ENCODE results near the gene CASZ1.

CASZ1 gene

GRCh38 chr1:10698726-10699469 is 97.5 kb downstream of the CASZ1 start:
- DNase-seq = no peak

DNA sequence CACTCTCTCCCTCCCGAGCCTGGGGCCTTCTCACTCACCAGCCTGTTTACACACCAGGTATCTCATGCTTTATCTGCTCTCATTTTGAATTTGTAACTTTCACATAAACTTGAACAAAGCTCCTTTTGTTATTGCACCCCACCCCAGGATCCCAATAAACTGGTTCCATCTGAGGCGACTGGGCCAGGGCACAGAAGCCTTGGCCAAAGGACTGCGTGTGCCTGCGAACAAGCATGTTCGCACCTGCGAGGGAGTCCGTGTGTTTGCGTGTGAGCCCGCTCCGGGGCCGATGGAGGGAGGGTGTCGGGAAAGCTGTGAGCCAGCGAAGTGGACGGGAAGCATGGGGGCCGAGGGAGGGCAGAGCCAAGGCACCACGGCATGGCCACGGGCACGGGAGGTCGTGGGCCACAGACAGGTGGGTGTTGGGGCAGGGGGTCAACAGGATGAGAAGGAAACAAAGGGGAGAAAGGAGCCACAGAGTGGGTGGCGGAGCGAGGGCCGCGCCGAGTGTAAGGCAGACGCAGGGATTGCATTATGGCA is 98.8 kb downstream of the CASZ1 start:
- no peak for DNase-seq

GRCh38 chr1:10696977-10697376 is 99.5 kb downstream of the CASZ1 start:
- DNase-seq = peak; percentile 19

- DNase-seq = peak; percentile 85
Measured at GRCh38 chr1:10694633-10695627, 101.5 kb downstream of the CASZ1 start.

DNA sequence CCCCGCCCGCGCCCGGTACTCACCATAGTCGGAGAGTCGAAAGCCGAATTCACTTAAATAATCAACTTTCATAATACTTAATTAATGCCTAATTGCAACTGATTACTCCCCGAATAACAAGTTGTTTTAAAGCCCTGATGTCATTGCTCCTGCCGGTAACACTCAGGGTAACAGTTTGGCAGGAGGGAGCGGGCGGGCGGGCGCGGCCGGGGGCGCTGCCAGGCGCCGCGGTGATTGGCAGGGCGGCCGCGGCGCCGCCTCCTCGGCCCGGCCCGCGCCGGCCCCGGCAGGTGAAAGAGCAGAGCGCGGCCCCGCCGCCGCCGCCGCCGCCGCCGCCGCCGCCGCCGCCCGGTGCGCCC is 102.2 kb downstream of the CASZ1 start:
- DNase-seq = peak; percentile 77

DNA sequence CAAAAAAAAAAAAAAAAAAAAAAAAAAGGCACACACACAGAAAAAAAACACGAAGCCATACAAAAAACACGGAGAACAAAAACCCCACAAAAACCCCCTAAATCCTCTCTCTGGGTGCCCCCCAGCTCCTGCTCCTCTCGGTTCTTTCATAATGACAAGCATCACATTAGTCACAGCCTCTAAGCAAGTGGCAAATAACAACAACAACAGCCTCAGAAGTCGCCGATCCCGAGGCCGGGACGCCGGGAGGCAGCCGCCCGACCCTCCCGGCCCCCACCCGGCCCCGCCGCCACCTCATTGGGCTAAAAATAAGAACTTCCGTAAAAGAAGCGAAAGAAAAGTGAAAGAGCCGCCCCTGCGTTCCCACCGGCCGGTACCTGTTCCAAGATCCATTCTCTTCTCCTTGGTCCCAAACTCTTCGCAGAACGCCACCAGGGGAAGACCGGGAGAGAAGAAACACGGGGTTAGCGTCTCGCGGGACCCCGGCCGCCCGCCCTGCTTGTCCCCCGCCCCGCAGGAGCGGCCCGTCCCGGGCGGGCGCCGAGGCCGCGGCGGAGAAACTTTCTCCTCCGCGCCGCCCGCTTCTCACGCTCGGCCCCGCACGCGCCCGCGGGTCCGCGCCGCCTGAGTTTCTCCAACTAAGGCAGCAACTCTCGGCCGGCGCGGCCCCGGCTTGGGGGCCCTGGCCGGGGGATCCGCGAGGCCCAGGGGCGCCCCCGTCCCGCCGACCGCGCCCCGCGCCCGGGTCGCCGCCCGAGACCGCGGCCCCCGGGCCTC is 102.8 kb downstream of the CASZ1 start:
- DNase-seq = peak; percentile 59

- no peak for DNase-seq
Measured at GRCh38 chr1:10693152-10693496, 103.3 kb downstream of the CASZ1 start.

DNA sequence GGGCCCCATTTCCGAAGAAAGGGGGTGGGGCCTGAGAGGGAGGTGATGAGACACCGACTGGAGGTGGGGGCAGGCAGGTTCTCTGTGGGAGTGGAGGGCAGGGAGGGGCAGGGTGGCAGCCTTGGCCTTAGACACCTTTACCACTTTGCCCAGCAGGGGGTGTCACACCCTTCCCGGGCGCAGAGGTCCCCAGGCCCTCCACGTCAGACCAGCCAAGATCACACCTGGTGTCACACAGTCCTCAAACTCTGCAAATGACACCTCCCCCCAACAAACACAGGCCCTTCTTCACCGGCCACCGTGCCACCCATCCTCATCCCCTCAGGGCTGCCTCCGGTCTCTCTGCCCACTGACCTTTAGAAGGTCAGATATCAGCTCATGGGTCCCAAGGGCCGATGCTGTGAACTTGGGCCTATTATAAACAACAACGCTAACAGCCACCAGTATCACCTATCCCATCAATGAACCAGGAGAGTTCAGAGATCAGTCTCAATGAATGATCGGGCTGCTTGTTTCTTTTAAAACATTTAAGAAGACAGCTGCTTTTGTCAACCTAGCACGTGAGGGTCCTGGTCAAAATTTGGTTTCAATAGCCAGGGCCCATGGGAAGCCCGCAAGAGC is 103.9 kb downstream of the CASZ1 start:
- DNase-seq = peak; percentile 76

DNA sequence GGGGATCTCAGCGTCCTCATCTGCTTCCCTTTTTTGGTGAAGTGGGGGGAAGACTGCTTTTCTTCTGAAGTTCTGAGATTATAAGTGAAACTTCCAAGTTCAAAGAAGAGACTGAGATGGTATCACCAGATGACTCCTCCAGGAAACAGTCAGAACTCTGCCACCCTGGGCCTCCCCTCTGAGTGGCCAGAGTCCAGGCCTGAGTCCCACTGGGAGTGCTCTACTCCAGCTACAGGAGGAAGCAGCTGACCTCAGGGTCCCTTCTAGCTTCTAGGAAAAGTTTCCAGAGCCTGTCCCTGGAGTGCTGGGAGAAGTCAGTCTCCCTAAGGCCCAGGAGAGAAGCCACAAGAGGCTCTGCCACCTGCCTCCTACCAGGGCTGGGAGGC is 104.7 kb downstream of the CASZ1 start:
- DNase-seq = no peak

- DNase-seq = no peak
Measured at GRCh38 chr1:10691075-10691739, 105.2 kb downstream of the CASZ1 start.

GRCh38 chr1:10690484-10690883 is 106.0 kb downstream of the CASZ1 start:
- no peak for DNase-seq

GRCh38 chr1:10688409-10688786 is 108.0 kb downstream of the CASZ1 start:
- DNase-seq = no peak

- DNase-seq = no peak
Measured at GRCh38 chr1:10687782-10688408, 108.6 kb downstream of the CASZ1 start.

DNA sequence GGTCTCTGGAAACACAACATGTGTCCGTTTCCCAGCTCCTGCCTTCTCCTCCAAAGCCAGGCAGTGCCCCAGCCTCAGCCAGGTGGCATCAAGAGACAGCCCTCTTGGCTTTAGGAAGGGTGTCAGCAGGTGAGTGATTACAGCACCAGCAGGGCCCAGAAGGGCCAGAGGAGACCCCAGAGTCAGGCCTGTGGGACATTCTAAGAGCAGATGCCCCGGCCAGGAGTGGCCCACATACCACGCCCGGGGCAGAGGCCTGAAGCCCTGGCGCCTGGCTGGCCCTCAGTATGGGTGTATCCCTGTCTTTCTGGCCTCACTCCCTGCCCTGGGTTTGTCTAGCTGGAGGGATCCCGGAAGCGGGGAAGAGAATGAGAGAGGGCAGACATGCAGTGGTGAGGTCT is 109.2 kb downstream of the CASZ1 start:
- DNase-seq = no peak

GRCh38 chr1:10686404-10687040 is 109.9 kb downstream of the CASZ1 start:
- no peak for DNase-seq

- no peak for DNase-seq
Measured at GRCh38 chr1:10685808-10686403, 110.5 kb downstream of the CASZ1 start.

GRCh38 chr1:10685196-10685807 is 111.1 kb downstream of the CASZ1 start:
- no peak for DNase-seq

GRCh38 chr1:10684221-10684620 is 112.2 kb downstream of the CASZ1 start:
- DNase-seq = no peak

DNA sequence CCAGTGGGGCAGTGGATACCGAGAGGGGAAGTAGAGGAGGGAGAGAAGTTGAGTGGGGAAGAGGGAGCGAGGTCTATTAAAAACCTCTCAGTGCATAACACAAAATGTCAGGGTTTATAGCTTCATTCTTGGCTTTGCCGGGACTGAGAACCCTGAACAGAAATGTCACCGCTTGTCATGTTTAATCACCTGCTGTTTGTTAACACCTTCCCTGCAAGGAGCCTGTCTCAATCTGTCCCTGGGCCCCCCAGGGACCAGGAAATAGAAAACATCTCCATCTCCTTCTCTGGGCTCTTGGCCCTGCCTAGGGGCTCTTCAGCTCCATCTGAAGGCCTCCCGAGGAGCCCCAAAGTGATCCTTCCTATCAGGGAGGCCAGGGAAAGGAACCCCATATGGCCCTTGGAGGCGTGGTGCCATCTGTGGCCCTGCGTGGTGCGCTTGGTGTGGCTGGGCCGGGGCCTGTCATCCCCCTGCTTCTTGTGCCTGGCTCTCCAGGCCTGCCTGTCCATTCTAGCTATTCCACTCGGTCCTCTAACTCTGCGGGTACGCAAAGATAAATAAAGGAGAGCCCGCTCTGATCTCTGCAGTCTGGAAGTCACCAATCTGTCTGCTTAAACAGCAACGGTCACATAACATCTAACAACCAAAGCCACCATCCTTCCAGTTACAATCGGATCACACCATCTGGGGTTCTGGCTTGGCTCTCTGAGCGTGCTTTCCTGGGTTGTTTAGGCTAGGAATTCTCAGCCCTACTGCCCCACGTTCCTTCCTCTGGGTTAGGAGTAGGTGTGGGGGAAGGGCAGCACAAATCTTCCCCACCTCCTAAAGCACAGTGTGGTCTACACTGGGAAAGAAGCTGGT is 113.8 kb downstream of the CASZ1 start:
- no peak for DNase-seq

All from CD4-positive, alpha-beta T cell treated with Interleukin-17A for 4 hours (primary cell).